ENCODE results near the gene TIA1. TPM values are rescaled to one million over a fixed set of nuclear protein-coding genes. Genes with fewer than 3 reads are reported as not detected.
"Not testable (repeated sequence)": the region's sequence is repeated elsewhere in the genome, so short reads cannot be mapped to it uniquely, and the experiment has no call there.

The TIA1 gene
- total and polyA plus RNA-seq, 2 experiments from 2014 or later = 64.8 to 160 TPM

DNA sequence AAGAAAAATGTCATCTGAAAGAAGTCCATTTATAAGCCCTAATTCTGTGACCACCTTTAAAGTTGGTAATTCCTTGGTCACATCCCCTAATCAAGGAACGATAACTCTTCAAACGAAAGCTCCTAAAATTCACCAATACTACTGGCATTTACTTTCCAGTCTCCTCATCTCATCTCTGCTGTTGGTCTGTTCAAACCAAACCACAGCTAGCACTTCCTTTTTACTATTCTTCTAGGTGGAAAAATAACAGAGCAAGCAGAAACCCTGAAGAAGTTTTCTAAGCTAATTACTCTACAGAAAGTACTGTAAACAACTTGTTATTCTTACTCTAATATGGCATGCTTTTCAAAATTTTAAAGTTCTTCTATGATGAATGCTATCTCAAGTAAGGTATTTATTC is 21.6 kb downstream of the TIA1 start:
- no peaks in the 10 kb centered on the region for H3K27me3 ChIP-seq
- no peak overlapping the region for H3K4me2 ChIP-seq
- no peaks in the 10 kb centered on the region for H3K36me3 ChIP-seq (replicated peaks; ENCODE audit: insufficient read depth, low read depth)
- peaks cover 78% of the 10 kb centered on the region for H3K79me2 ChIP-seq
- 79% methylated on average over 2 of the region's 2 CpGs for WGBS (ENCODE audit: low lambda C conversion rate, missing lambda C conversion rate)
- H2AFZ ChIP-seq = no peak overlapping the region
- TF ChIP-seq, protein P1, sequence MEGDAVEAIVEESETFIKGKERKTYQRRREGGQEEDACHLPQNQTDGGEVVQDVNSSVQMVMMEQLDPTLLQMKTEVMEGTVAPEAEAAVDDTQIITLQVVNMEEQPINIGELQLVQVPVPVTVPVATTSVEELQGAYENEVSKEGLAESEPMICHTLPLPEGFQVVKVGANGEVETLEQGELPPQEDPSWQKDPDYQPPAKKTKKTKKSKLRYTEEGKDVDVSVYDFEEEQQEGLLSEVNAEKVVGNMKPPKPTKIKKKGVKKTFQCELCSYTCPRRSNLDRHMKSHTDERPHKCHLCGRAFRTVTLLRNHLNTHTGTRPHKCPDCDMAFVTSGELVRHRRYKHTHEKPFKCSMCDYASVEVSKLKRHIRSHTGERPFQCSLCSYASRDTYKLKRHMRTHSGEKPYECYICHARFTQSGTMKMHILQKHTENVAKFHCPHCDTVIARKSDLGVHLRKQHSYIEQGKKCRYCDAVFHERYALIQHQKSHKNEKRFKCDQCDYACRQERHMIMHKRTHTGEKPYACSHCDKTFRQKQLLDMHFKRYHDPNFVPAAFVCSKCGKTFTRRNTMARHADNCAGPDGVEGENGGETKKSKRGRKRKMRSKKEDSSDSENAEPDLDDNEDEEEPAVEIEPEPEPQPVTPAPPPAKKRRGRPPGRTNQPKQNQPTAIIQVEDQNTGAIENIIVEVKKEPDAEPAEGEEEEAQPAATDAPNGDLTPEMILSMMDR (IDR thresholded peaks at IDR 0.05; ENCODE audit: poor library complexity) = no peak
- no peak for TF ChIP-seq EZH2 (IDR thresholded peaks at IDR 0.05; ENCODE audit: borderline replicate concordance)
- TF ChIP-seq EZH2phosphoT487 (IDR thresholded peaks at IDR 0.05; ENCODE audit: low read depth, severe bottlenecking, unreplicated experiment) = no peak
- H3K9me3 ChIP-seq (ENCODE audit: low read depth) = no peaks in the 10 kb centered on the region
- no peak overlapping the region for H3K27ac ChIP-seq
- H3K4me1 ChIP-seq (ENCODE audit: insufficient read depth) = no peaks in the 10 kb centered on the region
- peaks cover 16% of the 10 kb centered on the region for H4K20me1 ChIP-seq (ENCODE audit: insufficient read depth, poor library complexity, severe bottlenecking)
- H3K9me2 ChIP-seq (replicated peaks; ENCODE audit: insufficient read depth) = no peaks in the 10 kb centered on the region
- H3K4me3 ChIP-seq = no peak overlapping the region
- DNase-seq (ENCODE audit: low spot score) = no peak

DNA sequence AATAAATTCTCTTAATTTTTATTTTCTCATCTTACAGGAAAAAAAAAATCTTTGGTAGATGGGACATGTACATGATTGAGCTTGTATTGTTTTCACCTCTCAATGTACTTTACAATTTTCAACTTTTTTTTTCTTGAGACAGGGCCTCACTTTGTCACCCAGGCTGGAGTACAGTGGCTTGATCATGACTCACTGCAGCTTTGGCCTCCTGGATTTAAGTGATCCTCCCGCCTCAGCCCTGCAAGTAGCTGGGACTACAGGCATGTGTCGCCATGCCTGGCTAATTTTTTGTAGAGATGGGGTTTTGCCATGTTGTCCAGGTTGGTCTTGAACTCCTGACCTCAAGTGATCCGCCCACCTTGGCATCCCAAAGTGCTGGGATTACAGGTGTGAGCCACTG is 25.1 kb downstream of the TIA1 start:
- not testable (repeated sequence) for H3K36me3 ChIP-seq (replicated peaks; ENCODE audit: insufficient read depth, low read depth); DNase-seq (ENCODE audit: low spot score)

DNA sequence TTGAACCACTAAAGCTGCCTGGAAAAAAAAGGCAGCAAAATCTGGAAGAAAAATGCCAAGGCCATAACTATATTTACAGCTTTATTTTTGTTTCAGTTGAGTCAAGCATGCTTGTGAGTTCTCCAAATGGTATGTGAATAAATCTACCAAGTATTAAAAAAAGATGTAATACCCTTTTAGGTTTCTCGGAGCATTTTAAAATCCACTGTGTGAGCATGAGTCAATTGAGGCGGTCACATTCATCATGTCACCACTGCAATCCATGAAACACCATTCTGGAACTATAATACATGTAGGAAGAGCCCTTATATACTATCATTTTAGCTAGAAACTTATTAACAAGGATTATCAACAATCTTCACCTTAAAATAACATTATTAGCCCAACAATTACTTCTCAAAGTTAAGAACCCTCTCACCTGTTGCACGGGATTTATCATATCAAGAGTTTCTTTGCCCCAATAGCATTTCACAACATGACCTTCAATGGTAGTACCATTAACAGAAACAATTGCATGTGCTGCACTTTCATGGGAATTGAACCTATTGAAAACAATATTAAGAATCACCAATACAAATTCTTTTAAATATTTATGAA is 33.4 kb downstream of the TIA1 start:
- no peak overlapping the region for H3K4me2 ChIP-seq
- H3K4me1 ChIP-seq (ENCODE audit: insufficient read depth) = no peaks in the 10 kb centered on the region
- H3K27ac ChIP-seq = no peak overlapping the region
- 92% methylated on average over 3 of the region's 3 CpGs for WGBS (ENCODE audit: low lambda C conversion rate, missing lambda C conversion rate)
- H4K20me1 ChIP-seq (ENCODE audit: insufficient read depth, poor library complexity, severe bottlenecking) = no peaks in the 10 kb centered on the region
- H3K4me3 ChIP-seq = no peak overlapping the region
- no peak for DNase-seq (ENCODE audit: low spot score)
- TF ChIP-seq EZH2 (IDR thresholded peaks at IDR 0.05; ENCODE audit: borderline replicate concordance) = no peak
- TF ChIP-seq, protein P1 (IDR thresholded peaks at IDR 0.05; ENCODE audit: poor library complexity) = no peak
- TF ChIP-seq EZH2phosphoT487 (IDR thresholded peaks at IDR 0.05; ENCODE audit: low read depth, severe bottlenecking, unreplicated experiment) = no peak
- no peaks in the 10 kb centered on the region for H3K36me3 ChIP-seq (replicated peaks; ENCODE audit: insufficient read depth, low read depth)
- no peaks in the 10 kb centered on the region for H3K9me3 ChIP-seq (ENCODE audit: low read depth)
- H3K79me2 ChIP-seq = peaks cover 4% of the 10 kb centered on the region
- no peak overlapping the region for H2AFZ ChIP-seq
- H3K9me2 ChIP-seq (replicated peaks; ENCODE audit: insufficient read depth) = no peaks in the 10 kb centered on the region
- no peaks in the 10 kb centered on the region for H3K27me3 ChIP-seq

More for the DNA sequence above, 25.1 kb downstream of the TIA1 start:
- H3K27ac ChIP-seq; H3K4me3 ChIP-seq; H3K9me2 ChIP-seq (replicated peaks; ENCODE audit: insufficient read depth); H3K9me3 ChIP-seq (ENCODE audit: low read depth); H3K4me2 ChIP-seq; H4K20me1 ChIP-seq (ENCODE audit: insufficient read depth, poor library complexity, severe bottlenecking); H3K27me3 ChIP-seq; H2AFZ ChIP-seq; H3K4me1 ChIP-seq (ENCODE audit: insufficient read depth): not testable (repeated sequence)
- 97% methylated on average over 3 of the region's 3 CpGs for WGBS (ENCODE audit: low lambda C conversion rate, missing lambda C conversion rate)
- peaks cover 57% of the 10 kb centered on the region for H3K79me2 ChIP-seq

DNA sequence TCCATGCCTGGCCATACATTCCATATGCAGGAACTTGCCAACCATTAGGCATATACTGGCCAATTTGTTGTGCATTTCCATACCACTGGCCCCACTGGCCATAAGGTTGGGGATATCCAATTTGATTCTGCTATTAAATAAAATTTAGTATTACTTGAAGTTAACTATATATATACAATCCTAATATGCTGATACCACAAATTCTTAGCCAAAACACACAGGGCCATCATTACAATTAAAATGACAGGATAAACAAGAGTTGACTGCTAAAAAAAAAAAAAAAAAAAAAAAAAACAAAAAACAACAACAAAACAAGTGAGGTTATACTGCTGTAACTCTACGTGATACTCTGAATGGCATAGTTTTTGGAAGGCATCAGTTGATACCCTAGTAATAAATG is 34.1 kb downstream of the TIA1 start:
- H4K20me1 ChIP-seq (ENCODE audit: insufficient read depth, poor library complexity, severe bottlenecking) = no peaks in the 10 kb centered on the region
- H3K79me2 ChIP-seq = peaks cover 4% of the 10 kb centered on the region
- no peaks in the 10 kb centered on the region for H3K4me1 ChIP-seq (ENCODE audit: insufficient read depth)
- TF ChIP-seq, protein P1 (IDR thresholded peaks at IDR 0.05; ENCODE audit: poor library complexity) = no peak
- TF ChIP-seq EZH2 (IDR thresholded peaks at IDR 0.05; ENCODE audit: borderline replicate concordance) (no peak), EZH2phosphoT487 (IDR thresholded peaks at IDR 0.05; ENCODE audit: low read depth, severe bottlenecking, unreplicated experiment) (no peak)
- H3K9me2 ChIP-seq (replicated peaks; ENCODE audit: insufficient read depth) = no peaks in the 10 kb centered on the region
- H3K27me3 ChIP-seq = no peaks in the 10 kb centered on the region
- DNase-seq (ENCODE audit: low spot score) = no peak
- no peaks in the 10 kb centered on the region for H3K36me3 ChIP-seq (replicated peaks; ENCODE audit: insufficient read depth, low read depth)
- H2AFZ ChIP-seq = no peak overlapping the region
- no peak overlapping the region for H3K4me2 ChIP-seq
- no peak overlapping the region for H3K4me3 ChIP-seq
- WGBS (ENCODE audit: low lambda C conversion rate, missing lambda C conversion rate) = 95% methylated on average over 1 of the region's 1 CpG
- H3K9me3 ChIP-seq (ENCODE audit: low read depth) = no peaks in the 10 kb centered on the region
- no peak overlapping the region for H3K27ac ChIP-seq

All from hepatocyte (in vitro differentiated cells).